Activated naive CD4-positive, alpha-beta T cell treated with anti-CD3 and anti-CD28 coated beads, Interleukin-2, amount 50 U/mL, for 72 hours (primary cell): ENCODE data around the gene ASF1B. TPM values are rescaled to one million over a fixed set of nuclear protein-coding genes. Genes with fewer than 3 reads are reported as not detected.

Experiments
- ATAC-seq, 2 donors: fragments of 150-1000 bp; cut with Tn5 transposase; 2 replicates each; pipeline ENCODE4 v1.10.0; 2021; ENCODE audit warnings: mild to moderate bottlenecking in 2 of 2, moderate library complexity in 2 of 2
- DNase-seq, 2 donors: peaks; one replicate each; pipeline ENCODE4 v3.0.0; 2021 to 2022; ENCODE audit warnings: low spot score in 2 of 2
- H3K27ac Mint-ChIP-seq, 2 donors: one replicate each; pipeline ENCODE4 v1.8.0; 2022; ENCODE audit warnings: mild to moderate bottlenecking in 2 of 2, mixed read lengths in 2 of 2
- H3K36me3 Mint-ChIP-seq, 2 donors: one replicate each; pipeline ENCODE4 v1.8.0; 2022; ENCODE audit warnings: mixed read lengths in 2 of 2
- H3K9me3 Mint-ChIP-seq, 2 donors: one replicate each; pipeline ENCODE4 v1.8.0; 2022; ENCODE audit warnings: mixed read lengths in 2 of 2
- total RNA-seq, 2 donors: library from RNA; stranded (reverse); gene quantifications; one replicate each; pipeline ENCODE4 v1.2.3, GENCODE V29; 2022

The ASF1B gene
- total RNA-seq, 2 donors from 2014 or later = 68.3 to 76.1 TPM

GRCh38 chr19:14164724-14165493 is 28.5 kb upstream of the ASF1B start:
- DNase-seq (no peak), ATAC-seq (no peak)
- H3K9me3 Mint-ChIP-seq = no peaks in the 10 kb centered on the region
- no peak overlapping the region for H3K27ac Mint-ChIP-seq
- peaks cover under 1 to 12% of the 10 kb centered on the region in 2 donors for H3K36me3 Mint-ChIP-seq

GRCh38 chr19:14164082-14164481 is 27.7 kb upstream of the ASF1B start:
- H3K36me3 Mint-ChIP-seq = peaks cover 0 to 8% of the 10 kb centered on the region in 2 donors
- DNase-seq (no peak), ATAC-seq (no peak)
- peak overlapping the region in 1 of 2 donors; percentile 65 for H3K27ac Mint-ChIP-seq
- H3K9me3 Mint-ChIP-seq = no peaks in the 10 kb centered on the region

DNA sequence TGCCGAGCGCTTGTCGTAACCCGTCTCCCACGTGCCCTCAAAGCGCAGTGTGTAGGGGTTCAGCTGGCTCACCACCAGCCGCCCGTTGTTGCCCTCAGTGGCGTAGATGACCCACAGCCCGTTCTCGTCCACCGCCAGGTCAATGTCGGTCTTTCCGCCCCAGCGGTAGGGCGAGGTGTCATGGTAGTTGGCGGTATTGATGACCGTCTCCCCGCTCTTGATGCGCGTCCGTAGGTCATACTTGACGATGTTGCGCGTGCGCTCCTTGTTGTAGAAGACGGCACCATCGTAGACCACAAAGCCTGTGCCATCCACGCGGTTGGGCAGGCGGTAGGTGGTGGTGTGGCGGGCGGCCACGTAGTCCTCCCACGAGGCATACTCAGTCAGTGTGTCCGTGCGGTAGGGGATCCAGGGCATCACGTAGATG is 26.5 kb upstream of the ASF1B start:
- ATAC-seq (no peak), DNase-seq (no peak)
- Mint-ChIP-seq H3K36me3 (no peaks in the 10 kb centered on the region), H3K27ac (no peak overlapping the region), H3K9me3 (no peaks in the 10 kb centered on the region)

GRCh38 chr19:14161305-14161704 is 24.9 kb upstream of the ASF1B start:
- Mint-ChIP-seq H3K27ac (no peak overlapping the region), H3K36me3 (no peaks in the 10 kb centered on the region), H3K9me3 (no peaks in the 10 kb centered on the region)
- ATAC-seq (no peak), DNase-seq (no peak)

DNA sequence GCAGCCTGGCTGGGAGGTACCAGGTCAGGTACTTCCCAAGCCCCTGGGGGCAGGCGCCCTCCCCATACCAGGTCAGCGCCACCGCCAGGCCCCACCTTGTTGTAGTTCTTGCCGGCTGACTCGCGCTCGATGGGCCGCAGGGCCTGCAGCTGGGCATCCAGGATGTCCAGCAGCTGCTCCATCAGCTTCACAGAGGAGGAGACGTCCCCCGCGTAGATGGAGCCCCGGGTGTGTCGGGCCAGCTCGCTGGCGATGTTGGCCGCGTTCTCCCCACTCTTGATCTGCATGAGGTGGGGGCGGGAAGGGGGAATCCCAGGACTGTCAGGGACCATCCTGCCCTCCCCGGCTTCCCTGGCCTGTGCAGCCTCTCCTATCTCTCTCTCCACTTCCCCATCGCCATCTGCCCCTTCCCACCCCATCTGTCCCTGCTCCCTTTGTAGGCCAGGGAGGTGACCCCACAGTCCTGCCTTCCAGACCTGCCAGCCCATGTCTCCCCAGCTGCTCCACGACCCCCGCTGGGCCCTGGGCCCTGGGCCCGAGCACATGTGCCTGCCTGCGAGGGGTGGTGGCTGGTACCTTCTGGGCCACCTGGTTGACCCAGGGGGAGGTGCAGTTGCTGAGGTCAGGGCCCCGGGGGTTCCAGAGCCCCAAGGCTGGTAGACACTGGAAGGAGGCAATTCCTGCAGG is 23.8 kb upstream of the ASF1B start:
- no peak for DNase-seq
- Mint-ChIP-seq H3K27ac (peak overlapping the region in 1 of 2 donors; percentile 37), H3K36me3 (no peaks in the 10 kb centered on the region), H3K9me3 (no peaks in the 10 kb centered on the region)
- no peak for ATAC-seq

DNA sequence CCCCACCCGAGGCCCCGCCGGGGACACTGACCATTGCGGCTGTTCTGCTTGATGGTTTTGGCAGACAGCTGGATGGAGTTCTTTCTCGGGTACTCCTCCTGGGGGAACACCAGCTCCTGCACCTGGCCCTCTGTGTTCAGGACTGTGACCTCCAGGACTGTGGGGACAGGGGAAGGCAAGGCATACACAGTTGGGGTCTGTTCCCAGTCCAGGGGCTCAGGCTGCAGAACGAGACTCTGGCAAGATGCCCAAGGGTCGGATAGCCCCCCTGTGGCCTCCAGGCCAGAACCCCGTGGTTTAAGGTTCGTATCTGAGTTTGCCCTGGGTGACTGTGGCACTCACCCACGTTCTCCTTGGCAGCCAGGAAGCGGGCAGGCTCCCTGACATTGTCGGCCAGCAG is 22.7 kb upstream of the ASF1B start:
- H3K36me3 Mint-ChIP-seq = no peaks in the 10 kb centered on the region
- ATAC-seq (no peak), DNase-seq (no peak)
- H3K27ac Mint-ChIP-seq = no peak overlapping the region
- H3K9me3 Mint-ChIP-seq = no peaks in the 10 kb centered on the region

GRCh38 chr19:14158276-14159023 is 22.1 kb upstream of the ASF1B start:
- ATAC-seq = no peak
- Mint-ChIP-seq H3K9me3 (no peaks in the 10 kb centered on the region), H3K27ac (peak overlapping the region in 1 of 2 donors; percentile 85), H3K36me3 (no peaks in the 10 kb centered on the region)
- no peak for DNase-seq

- ATAC-seq (no peak), DNase-seq (no peak)
- Mint-ChIP-seq H3K36me3 (no peaks in the 10 kb centered on the region), H3K9me3 (no peaks in the 10 kb centered on the region), H3K27ac (no peak overlapping the region)
Measured at GRCh38 chr19:14156971-14157717, 20.8 kb upstream of the ASF1B start.

DNA sequence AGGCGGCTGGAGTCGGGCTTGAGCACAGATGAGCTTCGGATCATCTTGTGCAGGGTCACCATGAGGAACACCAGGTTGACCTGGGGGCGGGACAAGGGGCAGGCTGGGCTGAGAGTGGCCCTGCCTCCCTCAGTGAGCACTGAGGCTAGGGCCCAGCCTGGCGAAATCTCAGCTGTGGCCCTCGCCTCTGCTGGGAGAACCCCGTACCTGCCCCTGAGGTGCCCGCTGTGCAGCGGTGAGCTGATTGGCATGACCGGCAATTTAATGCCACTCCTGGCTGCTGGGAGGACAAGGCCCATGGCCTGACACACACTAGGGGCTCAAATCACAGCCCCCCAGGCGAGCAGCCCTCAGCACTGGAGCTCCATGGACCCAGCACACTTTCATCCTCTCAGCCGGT is 19.7 kb upstream of the ASF1B start:
- no peak for DNase-seq
- H3K9me3 Mint-ChIP-seq = no peaks in the 10 kb centered on the region
- no peak for ATAC-seq
- H3K36me3 Mint-ChIP-seq = no peaks in the 10 kb centered on the region
- no peak overlapping the region for H3K27ac Mint-ChIP-seq

DNA sequence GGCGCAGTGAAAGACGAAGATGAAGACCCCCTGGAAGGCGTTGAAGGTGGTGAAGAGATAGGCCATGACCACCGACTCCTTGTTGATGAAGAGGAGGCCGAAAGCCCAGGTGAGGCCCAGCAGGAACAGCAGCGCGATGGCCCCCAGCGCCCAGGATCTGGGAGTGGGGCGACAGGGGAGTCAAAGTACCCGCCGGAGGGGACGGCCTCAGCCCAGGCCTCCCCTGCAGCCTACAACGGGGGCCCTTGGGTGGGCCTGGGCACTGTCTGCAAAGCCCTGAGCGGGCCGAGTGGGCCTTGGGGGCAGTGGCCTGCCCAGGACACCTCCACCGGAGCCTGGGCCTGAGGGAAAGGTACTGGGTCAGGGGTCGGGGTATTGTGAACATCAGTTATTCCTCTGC is 19.0 kb upstream of the ASF1B start:
- no peak for ATAC-seq
- no peaks in the 10 kb centered on the region for H3K36me3 Mint-ChIP-seq

GRCh38 chr19:14152713-14153112 is 16.3 kb upstream of the ASF1B start:
- Mint-ChIP-seq H3K9me3 (no peaks in the 10 kb centered on the region), H3K36me3 (no peaks in the 10 kb centered on the region), H3K27ac (no peak overlapping the region)
- ATAC-seq (no peak), DNase-seq (no peak)

More for the DNA sequence above, 19.0 kb upstream of the ASF1B start:
- no peak for DNase-seq
- Mint-ChIP-seq H3K27ac (peak overlapping the region in 1 of 2 donors; percentile 5), H3K9me3 (no peaks in the 10 kb centered on the region)

DNA sequence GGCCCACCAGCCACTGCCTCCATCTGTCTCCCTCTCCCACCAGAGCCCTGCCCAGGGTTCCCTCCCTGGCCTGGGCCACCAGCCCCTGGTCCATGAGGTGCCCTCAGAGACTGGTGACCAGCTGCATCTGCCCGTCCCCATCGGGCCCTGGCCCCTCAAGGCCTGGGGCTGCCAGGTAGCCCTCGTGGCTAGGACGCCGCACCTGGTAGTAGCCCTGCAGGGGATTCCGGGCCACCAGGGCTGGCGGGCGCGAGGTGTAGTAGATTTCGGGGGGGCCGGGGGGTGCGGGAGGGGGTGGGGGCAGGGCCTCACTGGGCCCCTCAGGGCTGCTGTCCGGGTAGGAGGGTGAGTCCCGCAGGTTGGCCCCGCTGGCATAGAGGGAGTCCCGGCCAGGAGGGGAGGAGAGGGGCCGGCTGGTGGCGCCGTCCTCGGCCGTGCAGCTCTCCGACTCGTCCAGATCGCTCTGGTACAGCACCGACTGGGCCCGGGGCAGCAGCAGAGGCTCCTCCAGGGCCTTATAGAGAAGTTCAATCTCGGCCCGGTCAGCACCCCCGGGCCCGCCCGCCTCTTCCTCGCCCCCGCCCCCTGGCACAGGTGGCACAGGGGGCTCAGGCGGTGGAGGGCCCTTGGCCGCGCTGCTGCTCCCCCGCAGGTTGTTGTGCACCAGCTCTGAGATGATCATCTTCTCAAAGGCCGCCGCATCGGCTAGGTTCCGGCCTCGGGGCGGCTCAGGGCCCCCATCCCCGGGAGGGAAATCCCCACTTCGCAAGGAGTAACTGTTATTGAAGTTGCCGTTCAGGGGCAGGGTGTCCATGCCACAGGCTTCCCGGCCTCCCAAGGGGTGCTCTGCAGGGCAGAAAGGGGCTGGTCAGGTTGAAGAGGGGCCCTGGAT is 14.6 kb upstream of the ASF1B start:
- H3K27ac Mint-ChIP-seq = no peak overlapping the region
- DNase-seq (no peak), ATAC-seq (no peak)
- no peaks in the 10 kb centered on the region for H3K36me3 Mint-ChIP-seq
- H3K9me3 Mint-ChIP-seq = no peaks in the 10 kb centered on the region

- no peaks in the 10 kb centered on the region for H3K9me3 Mint-ChIP-seq
- ATAC-seq = peak; percentile 19 to 20
- H3K36me3 Mint-ChIP-seq = no peaks in the 10 kb centered on the region
- H3K27ac Mint-ChIP-seq = peak overlapping the region; percentile 92 to 93
- no peak for DNase-seq
Measured at GRCh38 chr19:14150041-14150769, 13.8 kb upstream of the ASF1B start.

DNA sequence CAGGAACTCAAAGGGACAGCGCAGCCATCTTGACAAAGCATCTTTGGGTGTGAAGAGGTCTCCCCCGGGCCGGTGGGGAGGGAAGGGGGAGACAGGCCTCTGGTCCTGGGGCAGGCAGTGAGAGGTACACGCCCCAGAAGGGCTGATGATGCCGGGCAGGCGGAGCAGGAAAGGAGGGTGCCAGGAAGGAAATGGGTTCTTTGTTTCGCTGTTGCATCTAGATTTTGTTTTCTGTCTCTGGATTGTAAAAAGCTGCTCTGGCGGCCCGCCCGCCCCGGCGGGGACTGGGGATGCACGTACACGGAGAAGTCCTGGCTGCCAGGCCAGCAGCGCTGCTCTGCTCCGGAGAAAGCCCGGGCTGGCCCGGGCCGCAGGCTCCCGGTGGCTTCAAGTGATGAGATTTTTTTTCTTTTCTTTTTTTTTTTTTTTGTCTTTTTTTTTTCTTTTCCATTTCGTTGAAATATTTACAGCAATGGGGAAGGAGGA is 13.2 kb upstream of the ASF1B start:
- Mint-ChIP-seq H3K36me3 (no peaks in the 10 kb centered on the region), H3K9me3 (no peaks in the 10 kb centered on the region), H3K27ac (peak overlapping the region; percentile 92 to 93)
- peak; percentile 71 to 81 for ATAC-seq
- DNase-seq = peak in 1 of 2 donors; percentile 55

- no peak for ATAC-seq
- H3K36me3 Mint-ChIP-seq = no peaks in the 10 kb centered on the region
- H3K9me3 Mint-ChIP-seq = no peaks in the 10 kb centered on the region
- H3K27ac Mint-ChIP-seq = peak overlapping the region; percentile 92 to 93
- no peak for DNase-seq
Measured at GRCh38 chr19:14148751-14149410, 12.5 kb upstream of the ASF1B start.
